Measurements from ENCODE around the gene FLNA. TPM values are rescaled to one million over a fixed set of nuclear protein-coding genes. Genes with fewer than 3 reads are reported as not detected.

FLNA gene
- total and polyA plus RNA-seq, 10 of the 15 experiments (the other 5 are each of a cell fraction or from before 2014, with no cell fraction given): 5.1 to 643 (median 171) TPM

DNA sequence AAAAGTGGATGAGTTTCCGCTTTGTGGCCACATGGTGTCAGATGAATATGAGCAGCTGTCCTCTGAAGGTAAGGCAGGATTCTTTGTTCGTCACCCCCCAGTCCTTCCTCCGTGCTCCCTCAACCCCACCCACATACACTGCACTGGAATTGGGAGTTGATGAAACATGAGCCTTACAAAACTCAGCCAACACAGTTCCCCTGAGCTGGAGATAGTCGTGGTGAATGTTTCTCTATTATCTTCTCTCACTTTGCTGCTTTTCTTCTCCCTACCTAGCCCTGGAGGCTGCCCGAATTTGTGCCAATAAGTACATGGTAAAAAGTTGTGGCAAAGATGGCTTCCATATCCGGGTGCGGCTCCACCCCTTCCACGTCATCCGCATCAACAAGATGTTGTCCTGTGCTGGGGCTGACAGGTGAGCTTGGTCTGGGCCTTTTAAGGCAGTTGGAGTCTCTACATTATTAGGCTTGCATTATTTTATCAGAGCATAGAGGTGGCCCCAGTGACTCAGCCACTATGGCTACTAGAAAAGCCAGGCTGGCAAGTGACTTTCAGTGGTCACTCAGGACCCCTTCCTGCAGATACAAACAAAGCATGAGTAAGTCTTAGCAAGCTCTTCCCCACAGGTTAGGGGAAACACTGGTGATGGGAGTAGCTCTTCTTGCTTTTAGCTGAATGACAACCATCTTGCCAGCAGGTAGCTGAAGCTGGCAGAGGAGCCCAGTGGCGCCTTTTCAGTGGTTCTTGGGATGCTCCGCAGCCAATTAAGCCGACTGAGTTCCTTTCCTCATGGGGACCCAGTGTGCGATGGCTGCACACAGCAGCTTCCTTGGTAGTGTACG is 25.3 kb upstream of the FLNA start:
- peak overlapping the region; percentile 99 for H3K9ac ChIP-seq (ENCODE audit: control insufficient read depth, insufficient read depth, low read length)
- no peaks in the 10 kb centered on the region for H3K27me3 ChIP-seq (replicated peaks in 1 of 2; ENCODE audit: control insufficient read depth in 2 of 2, insufficient read depth in 2 of 2, low read length in 1 of 2)
- intact Hi-C loops (cut with micrococcal nuclease; ENCODE audit: unreplicated experiment) (loop anchor here (5.0 kb wide), 1 partner anchor 38 kb away; the partner anchor contains the start of gene GDI1), in situ Hi-C loops (cut with MboI) (no loop called here)
- ChIA-PET CTCF (interaction anchor here (1.2 to 3.0 kb wide), 6 partner anchors 11 to 134 kb away, joined by 5 to 23 read pairs (median 10); partner anchors contain the start of genes FLNA and TAFAZZIN), RAD21 (ENCODE audit: unreplicated experiment) (interaction anchor here (1.1 to 1.9 kb wide), 2 partner anchors 13 to 26 kb away, joined by 4 to 5 read pairs; no protein-coding TSS in a partner anchor), SMC1A (ENCODE audit: uncharacterized antibody, unreplicated experiment) (interaction anchor here (0.7 to 2.5 kb wide), 2 partner anchors 12 to 127 kb away, joined by 4 to 7 read pairs; no protein-coding TSS in a partner anchor), POLR2A (interaction anchor here (0.6 to 3.8 kb wide), 5 partner anchors 12 to 119 kb away, joined by 3 to 22 read pairs (median 6); partner anchors contain the start of genes ATP6AP1, FAM3A and TAFAZZIN)
- H3K9me3 ChIP-seq (replicated peaks; ENCODE audit: control insufficient read depth, insufficient read depth, low read length): no peaks in the 10 kb centered on the region; the same call in 2 of the 3 replicates
- ATAC-seq (no peak), DNase-seq (ENCODE audit: low read depth, low spot score) (no peak), FAIRE-seq (no peak)
- H3K36me3 ChIP-seq (ENCODE audit: control insufficient read depth in 2 of 2, insufficient read depth in 2 of 2, low read length in 1 of 2): peaks cover 10 to 12% of the 10 kb centered on the region in 2 experiments
- no TSS peak for BruUV-seq (replicated peaks)
- peak overlapping the region; percentile 82 for H3K4me2 ChIP-seq (ENCODE audit: control insufficient read depth, insufficient read depth)
- peaks cover 5% of the 10 kb centered on the region; the same call in 1 of the 2 replicates for H4K20me1 ChIP-seq (ENCODE audit: control insufficient read depth, insufficient read depth)
- peak overlapping the region; percentile 97 for H3K27ac ChIP-seq (ENCODE audit: control insufficient read depth, insufficient read depth)
- peaks cover 29% of the 10 kb centered on the region for H3K79me2 ChIP-seq (ENCODE audit: control insufficient read depth, insufficient read depth, low read length)
- H3K4me1 ChIP-seq (ENCODE audit: control insufficient read depth, insufficient read depth, low read length): peaks cover 3% of the 10 kb centered on the region; the same call in 1 of the 2 replicates
- 28% methylated on average over 14 of the region's 14 CpGs for WGBS (ENCODE audit: insufficient coverage, insufficient replicate concordance, low lambda C conversion rate, missing lambda C conversion rate)
- no peak overlapping the region for H2AFZ ChIP-seq (ENCODE audit: control insufficient read depth, low read depth, low read length)
- peak overlapping the region; percentile 73 for H3K4me3 ChIP-seq
- no peak for TF ChIP-seq CEBPB (IDR thresholded peaks at IDR 0.05; ENCODE audit: borderline replicate concordance in 1 of 2, low read depth in 2 of 2, low read length in 2 of 2)
- TF ChIP-seq, protein P1, sequence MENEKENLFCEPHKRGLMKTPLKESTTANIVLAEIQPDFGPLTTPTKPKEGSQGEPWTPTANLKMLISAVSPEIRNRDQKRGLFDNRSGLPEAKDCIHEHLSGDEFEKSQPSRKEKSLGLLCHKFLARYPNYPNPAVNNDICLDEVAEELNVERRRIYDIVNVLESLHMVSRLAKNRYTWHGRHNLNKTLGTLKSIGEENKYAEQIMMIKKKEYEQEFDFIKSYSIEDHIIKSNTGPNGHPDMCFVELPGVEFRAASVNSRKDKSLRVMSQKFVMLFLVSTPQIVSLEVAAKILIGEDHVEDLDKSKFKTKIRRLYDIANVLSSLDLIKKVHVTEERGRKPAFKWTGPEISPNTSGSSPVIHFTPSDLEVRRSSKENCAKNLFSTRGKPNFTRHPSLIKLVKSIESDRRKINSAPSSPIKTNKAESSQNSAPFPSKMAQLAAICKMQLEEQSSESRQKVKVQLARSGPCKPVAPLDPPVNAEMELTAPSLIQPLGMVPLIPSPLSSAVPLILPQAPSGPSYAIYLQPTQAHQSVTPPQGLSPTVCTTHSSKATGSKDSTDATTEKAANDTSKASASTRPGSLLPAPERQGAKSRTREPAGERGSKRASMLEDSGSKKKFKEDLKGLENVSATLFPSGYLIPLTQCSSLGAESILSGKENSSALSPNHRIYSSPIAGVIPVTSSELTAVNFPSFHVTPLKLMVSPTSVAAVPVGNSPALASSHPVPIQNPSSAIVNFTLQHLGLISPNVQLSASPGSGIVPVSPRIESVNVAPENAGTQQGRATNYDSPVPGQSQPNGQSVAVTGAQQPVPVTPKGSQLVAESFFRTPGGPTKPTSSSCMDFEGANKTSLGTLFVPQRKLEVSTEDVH (IDR thresholded peaks at IDR 0.05; ENCODE audit: low read depth, partially characterized antibody): no peak
- no peak for TF ChIP-seq DPF2 (IDR thresholded peaks at IDR 0.05)
- 0 out of 2 replicates have a peak, but pooled peaks have one; percentile 2 for TF ChIP-seq TCF3 (IDR thresholded peaks at IDR 0.05; ENCODE audit: borderline replicate concordance, insufficient read depth, low read depth, low read length)
- TF ChIP-seq YY1 (IDR thresholded peaks at IDR 0.05; ENCODE audit: low read depth, low read length): peak; percentile 58; the same call in 1 of the 2 replicates
- peak; percentile 66 for TF ChIP-seq POLR2AphosphoS5 (IDR thresholded peaks at IDR 0.05; ENCODE audit: low read length)
- no peak for TF ChIP-seq ZBED1 (IDR thresholded peaks at IDR 0.05; ENCODE audit: borderline replicate concordance)
- TF ChIP-seq FOXM1 (IDR thresholded peaks at IDR 0.05; ENCODE audit: low read depth, low read length): no peak
- no peak for TF ChIP-seq ZSCAN29 (IDR thresholded peaks at IDR 0.05)
- TF ChIP-seq ESRRA (IDR thresholded peaks at IDR 0.05; ENCODE audit: low read length): no peak
- no peak for TF ChIP-seq RAD51 (IDR thresholded peaks at IDR 0.05)
- TF ChIP-seq, protein P2, sequence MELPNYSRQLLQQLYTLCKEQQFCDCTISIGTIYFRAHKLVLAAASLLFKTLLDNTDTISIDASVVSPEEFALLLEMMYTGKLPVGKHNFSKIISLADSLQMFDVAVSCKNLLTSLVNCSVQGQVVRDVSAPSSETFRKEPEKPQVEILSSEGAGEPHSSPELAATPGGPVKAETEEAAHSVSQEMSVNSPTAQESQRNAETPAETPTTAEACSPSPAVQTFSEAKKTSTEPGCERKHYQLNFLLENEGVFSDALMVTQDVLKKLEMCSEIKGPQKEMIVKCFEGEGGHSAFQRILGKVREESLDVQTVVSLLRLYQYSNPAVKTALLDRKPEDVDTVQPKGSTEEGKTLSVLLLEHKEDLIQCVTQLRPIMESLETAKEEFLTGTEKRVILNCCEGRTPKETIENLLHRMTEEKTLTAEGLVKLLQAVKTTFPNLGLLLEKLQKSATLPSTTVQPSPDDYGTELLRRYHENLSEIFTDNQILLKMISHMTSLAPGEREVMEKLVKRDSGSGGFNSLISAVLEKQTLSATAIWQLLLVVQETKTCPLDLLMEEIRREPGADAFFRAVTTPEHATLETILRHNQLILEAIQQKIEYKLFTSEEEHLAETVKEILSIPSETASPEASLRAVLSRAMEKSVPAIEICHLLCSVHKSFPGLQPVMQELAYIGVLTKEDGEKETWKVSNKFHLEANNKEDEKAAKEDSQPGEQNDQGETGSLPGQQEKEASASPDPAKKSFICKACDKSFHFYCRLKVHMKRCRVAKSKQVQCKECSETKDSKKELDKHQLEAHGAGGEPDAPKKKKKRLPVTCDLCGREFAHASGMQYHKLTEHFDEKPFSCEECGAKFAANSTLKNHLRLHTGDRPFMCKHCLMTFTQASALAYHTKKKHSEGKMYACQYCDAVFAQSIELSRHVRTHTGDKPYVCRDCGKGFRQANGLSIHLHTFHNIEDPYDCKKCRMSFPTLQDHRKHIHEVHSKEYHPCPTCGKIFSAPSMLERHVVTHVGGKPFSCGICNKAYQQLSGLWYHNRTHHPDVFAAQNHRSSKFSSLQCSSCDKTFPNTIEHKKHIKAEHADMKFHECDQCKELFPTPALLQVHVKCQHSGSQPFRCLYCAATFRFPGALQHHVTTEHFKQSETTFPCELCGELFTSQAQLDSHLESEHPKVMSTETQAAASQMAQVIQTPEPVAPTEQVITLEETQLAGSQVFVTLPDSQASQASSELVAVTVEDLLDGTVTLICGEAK (IDR thresholded peaks at IDR 0.05; ENCODE audit: borderline replicate concordance): no peak
- no peak for TF ChIP-seq BCL11A (IDR thresholded peaks at IDR 0.05; ENCODE audit: low read depth, low read length)
- 0 out of 2 replicates have a peak, but pooled peaks have one; percentile 28 for TF ChIP-seq CREB1 (IDR thresholded peaks at IDR 0.05; ENCODE audit: low read depth)

Measured in GM12878 (cell line).